Measurements from ENCODE around the gene PCDHGC4. TPM values are rescaled to one million over a fixed set of nuclear protein-coding genes. Genes with fewer than 3 reads are reported as not detected.

PCDHGC4 gene
- total RNA-seq, 4 donors from 2014 or later = 0.31 to 20.4 (median 1.7) TPM; not detected in 1

- no peak for DNase-seq
- no peak for ATAC-seq
- peaks cover 0 to 7% of the 10 kb centered on the region in 2 donors for H3K36me3 ChIP-seq
- peaks cover 34 to 49% of the 10 kb centered on the region in 2 donors for H3K4me1 ChIP-seq
- no peak overlapping the region for H3K4me3 ChIP-seq
- H3K27me3 ChIP-seq = no peaks in the 10 kb centered on the region
- no peaks in the 10 kb centered on the region for H3K9me3 ChIP-seq
- peak overlapping the region; percentile 84 to 88 (median 86) for H3K27ac ChIP-seq
- TF ChIP-seq POLR2A (IDR thresholded peaks at IDR 0.05) (no peak), CTCF (IDR thresholded peaks at IDR 0.05 in 4 of 5, conservative IDR thresholded peaks at IDR 0.05 in 1 of 5) (no peak)
- in situ Hi-C loops (cut with MboI; ENCODE audit: low sequenced_read_pairs in 4 of 4) (no loop called here), intact Hi-C loops (cut with DNase I; ENCODE audit: low total_unique reads) (loop anchor here (2.0 kb wide), 1 partner anchor 30 kb away; no protein-coding TSS in a partner anchor)
These were observed 21.7 kb downstream of the PCDHGC4 start for GRCh38 chr5:141506381-141507155.

GRCh38 chr5:141507387-141508091, 22.7 kb downstream of the PCDHGC4 start:
- peak overlapping the region; percentile 84 to 88 (median 86) for H3K27ac ChIP-seq
- H3K36me3 ChIP-seq = peaks cover 0 to 11% of the 10 kb centered on the region in 2 donors
- H3K4me1 ChIP-seq = peaks cover 37 to 50% of the 10 kb centered on the region in 2 donors
- TF ChIP-seq CTCF (IDR thresholded peaks at IDR 0.05 in 4 of 5, conservative IDR thresholded peaks at IDR 0.05 in 1 of 5) = no peak
- TF ChIP-seq POLR2A (IDR thresholded peaks at IDR 0.05) = peak in 1 of 2 donors; percentile 8
- H3K9me3 ChIP-seq = no peaks in the 10 kb centered on the region
- DNase-seq = peak; percentile 53 to 72
- no peaks in the 10 kb centered on the region for H3K27me3 ChIP-seq
- intact Hi-C loops (cut with DNase I; ENCODE audit: low total_unique reads) = loop anchor here (2.0 kb wide), 2 partner anchors 17 to 31 kb away; no protein-coding TSS in a partner anchor
- ATAC-seq = peak; percentile 50 to 52
- in situ Hi-C loops (cut with MboI; ENCODE audit: low sequenced_read_pairs in 4 of 4) = no loop called here
- peak overlapping the region in 1 of 4 donors; percentile 5 for H3K4me3 ChIP-seq

- in situ Hi-C loops (cut with MboI; ENCODE audit: low sequenced_read_pairs in 4 of 4) (no loop called here), intact Hi-C loops (cut with DNase I; ENCODE audit: low total_unique reads) (loop anchor here (2.0 kb wide), 1 partner anchor 16 kb away; no protein-coding TSS in a partner anchor)
- H3K9me3 ChIP-seq = no peaks in the 10 kb centered on the region
- no peak for ATAC-seq
- no peak for TF ChIP-seq CTCF (IDR thresholded peaks at IDR 0.05 in 4 of 5, conservative IDR thresholded peaks at IDR 0.05 in 1 of 5)
- peaks cover 0 to 11% of the 10 kb centered on the region in 2 donors for H3K36me3 ChIP-seq
- peak overlapping the region; percentile 84 to 88 (median 86) for H3K27ac ChIP-seq
- no peak for DNase-seq
- no peaks in the 10 kb centered on the region for H3K27me3 ChIP-seq
- H3K4me3 ChIP-seq = peak overlapping the region; percentile 31 to 36 (median 32)
- peaks cover 46 to 58% of the 10 kb centered on the region in 2 donors for H3K4me1 ChIP-seq
These were observed 23.6 kb downstream of the PCDHGC4 start for GRCh38 chr5:141508440-141508797.

- Histone ChIP-seq H3K4me3 (peak overlapping the region; percentile 31 to 36 (median 32)), H3K4me1 (peaks cover 52 to 58% of the 10 kb centered on the region in 2 donors), H3K27me3 (no peaks in the 10 kb centered on the region), H3K9me3 (no peaks in the 10 kb centered on the region), H3K36me3 (peaks cover 0 to 11% of the 10 kb centered on the region in 2 donors), H3K27ac (peak overlapping the region; percentile 84 to 88 (median 86))
- ATAC-seq (peak; percentile 43 to 60), DNase-seq (peak; percentile 48 to 76)
- no peak for TF ChIP-seq CTCF (IDR thresholded peaks at IDR 0.05 in 4 of 5, conservative IDR thresholded peaks at IDR 0.05 in 1 of 5)
- TF ChIP-seq POLR2A (IDR thresholded peaks at IDR 0.05) = peak; percentile 36 to 47
- intact Hi-C loops (cut with DNase I; ENCODE audit: low total_unique reads) = loop anchor here (2.0 kb wide), 1 partner anchor 16 kb away; no protein-coding TSS in a partner anchor
- in situ Hi-C loops (cut with MboI; ENCODE audit: low sequenced_read_pairs in 4 of 4) = no loop called here
These were observed 24.2 kb downstream of the PCDHGC4 start for GRCh38 chr5:141508798-141509611.
